CD1c-positive myeloid dendritic cell (primary cell): ENCODE results near the gene TUBB6.

Source experiments
- DNase-seq: peaks from one replicate; pipeline ENCODE4 v3.0.0-alpha.2; 2016; ENCODE audit errors: extremely low spot score

Gene TUBB6

DNA sequence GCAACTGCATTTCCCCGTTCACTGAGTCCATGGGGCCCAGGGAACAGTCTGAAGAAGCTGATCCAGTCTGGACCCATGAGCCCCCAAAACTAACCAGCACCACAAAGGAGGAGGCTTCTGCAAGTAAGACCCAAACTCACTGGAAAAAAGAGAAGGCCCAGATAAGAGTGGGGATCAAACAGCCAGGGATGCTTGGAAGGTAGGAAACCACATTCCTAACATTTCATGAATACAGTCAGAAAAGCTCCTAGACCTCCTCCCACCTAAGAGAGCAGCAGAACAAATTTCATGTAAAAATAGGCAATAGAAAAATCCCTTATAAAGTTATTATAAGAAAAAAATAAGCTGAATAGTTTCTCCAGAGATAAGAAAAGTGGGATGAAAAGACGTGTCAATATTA, 30.3 kb downstream of the TUBB6 start:
- DNase-seq = no peak

DNA sequence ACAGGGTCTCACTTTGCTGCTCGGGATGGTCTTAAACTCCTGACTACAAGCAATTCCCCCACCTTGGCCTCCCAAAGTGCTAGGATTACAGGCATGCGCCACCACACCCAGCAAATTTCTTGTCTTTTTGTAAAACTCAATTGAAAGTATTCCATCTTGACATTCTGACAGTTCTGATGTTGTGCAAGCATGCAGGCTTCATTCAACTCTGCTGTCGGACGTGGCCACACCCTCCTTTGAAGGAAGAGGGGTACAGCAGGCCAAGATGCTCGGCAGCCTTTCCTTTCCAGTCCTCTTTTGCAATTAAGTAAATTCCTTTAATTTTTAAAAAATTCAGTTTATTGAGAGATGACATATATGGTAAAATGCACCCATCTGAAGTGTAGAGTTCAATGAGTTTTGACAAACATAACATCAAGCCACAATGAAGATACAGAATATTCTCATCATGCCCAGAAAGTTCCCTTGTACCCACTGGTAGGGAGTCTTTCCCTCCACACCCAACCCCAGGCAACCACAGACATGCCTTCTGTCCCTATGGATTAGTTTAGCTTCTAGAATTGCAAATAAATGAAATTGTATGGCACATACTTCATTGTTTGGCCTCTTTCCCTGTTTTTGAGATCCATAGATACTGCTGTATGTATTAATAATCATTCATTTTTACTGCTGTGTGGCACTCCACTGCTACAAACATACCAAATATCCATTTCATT, 33.1 kb downstream of the TUBB6 start:
- no peak for DNase-seq

DNA sequence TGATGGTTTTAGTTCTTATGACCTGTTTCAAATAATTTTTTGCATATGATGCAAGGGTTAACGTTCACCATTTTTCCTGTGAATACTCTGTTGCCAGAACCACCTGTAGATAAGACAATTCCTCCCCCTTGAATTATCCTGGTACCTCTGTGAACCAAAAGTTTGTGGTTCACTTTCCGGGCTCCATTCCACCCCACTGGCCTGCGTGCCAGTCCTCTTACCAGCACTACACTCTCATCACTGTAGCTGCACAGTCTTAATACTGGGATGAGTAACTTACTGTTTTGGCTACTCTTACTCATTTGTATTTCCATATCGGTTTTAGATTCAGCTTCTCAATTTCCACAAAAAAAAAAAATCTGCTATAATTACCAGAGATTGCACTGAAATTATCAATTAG, 34.6 kb downstream of the TUBB6 start:
- no peak for DNase-seq

DNA sequence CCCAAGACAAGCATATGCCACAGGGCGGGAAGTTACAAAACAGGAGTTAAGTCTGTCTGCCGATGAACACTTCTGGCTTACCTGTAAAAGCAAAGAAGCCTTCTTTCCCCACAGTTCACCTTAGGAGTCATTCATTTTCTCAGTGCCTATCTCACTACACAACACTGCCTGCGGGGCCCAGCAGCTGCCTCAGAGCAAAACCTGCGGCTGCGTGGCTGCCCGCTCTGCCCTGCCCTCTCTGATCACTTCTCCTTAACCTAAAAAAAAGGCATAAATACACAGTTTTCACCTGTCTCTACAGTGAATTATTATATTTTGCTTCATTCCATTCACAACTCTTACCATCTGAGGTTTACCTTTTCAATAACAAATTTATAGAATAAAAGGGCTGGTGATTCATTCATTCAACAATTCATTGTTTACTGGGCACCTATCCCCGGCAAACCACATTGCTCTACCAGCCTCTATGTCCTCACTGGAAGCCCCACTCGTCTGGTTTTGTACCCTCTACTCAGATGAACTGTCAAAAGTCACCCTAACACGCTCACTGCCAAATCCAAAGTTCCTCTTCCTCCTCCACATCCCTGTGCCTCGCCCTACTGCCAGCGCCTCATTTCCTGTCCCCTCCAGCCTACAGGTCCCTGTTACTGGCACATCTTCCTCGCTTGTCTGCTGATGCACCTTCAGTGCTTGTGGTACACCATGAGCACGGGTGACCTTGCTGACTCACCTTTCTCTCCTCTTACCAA, 37.6 kb downstream of the TUBB6 start:
- DNase-seq = no peak

DNA sequence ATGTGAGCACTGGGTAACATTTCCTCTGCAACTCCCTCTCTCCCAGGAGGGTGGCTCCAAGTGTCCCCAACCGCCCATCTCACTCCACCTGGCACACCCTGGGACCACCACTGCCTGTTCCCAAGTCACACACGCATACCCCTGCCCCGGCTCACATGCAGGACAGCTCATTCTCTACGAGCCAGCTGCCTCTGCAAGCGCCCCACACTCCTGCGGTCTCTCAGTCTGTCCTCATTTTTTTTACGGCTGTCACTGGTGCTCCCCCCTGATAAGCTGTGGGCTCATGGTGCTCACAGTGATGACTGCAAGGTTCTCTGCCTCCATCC, 38.2 kb downstream of the TUBB6 start:
- DNase-seq = no peak

DNA sequence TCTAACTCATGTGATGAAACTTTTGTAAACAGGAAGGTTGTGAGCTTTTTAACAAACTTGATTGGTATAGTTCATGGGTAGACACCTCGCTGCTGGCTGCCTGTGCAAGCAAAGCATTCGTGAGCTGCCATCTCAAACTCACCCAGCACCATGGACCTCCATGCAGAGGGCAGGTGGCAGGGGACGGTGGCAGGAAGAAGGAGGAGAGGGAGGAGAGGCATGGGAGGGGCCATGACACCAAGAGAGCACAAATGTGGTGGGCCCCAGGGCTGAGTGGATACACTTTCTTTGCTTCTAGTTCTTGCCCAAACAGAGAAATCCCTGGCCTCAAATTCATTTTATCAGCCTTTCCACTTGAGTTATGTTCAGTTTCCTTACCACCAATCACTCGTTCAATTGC, 39.9 kb downstream of the TUBB6 start:
- DNase-seq = no peak

DNA sequence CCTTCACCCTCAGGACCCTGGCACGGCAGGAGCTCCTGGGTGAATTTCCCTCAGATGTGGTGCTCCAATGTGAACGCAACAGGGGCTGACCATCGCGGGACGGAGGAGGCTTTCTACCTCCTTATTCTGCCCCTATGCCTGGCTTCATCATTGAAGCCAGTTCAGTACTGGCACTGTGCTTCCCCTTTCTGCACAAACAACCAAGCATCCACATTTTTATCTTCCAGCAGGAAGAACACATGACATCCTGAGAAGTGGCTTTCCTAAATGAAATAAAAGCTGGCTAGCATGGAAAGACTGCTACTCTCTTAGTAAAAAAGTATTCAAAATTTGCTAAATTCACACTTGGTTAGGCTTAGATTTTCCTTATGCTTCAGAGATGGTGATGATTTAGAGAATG, 44.1 kb downstream of the TUBB6 start:
- no peak for DNase-seq

DNA sequence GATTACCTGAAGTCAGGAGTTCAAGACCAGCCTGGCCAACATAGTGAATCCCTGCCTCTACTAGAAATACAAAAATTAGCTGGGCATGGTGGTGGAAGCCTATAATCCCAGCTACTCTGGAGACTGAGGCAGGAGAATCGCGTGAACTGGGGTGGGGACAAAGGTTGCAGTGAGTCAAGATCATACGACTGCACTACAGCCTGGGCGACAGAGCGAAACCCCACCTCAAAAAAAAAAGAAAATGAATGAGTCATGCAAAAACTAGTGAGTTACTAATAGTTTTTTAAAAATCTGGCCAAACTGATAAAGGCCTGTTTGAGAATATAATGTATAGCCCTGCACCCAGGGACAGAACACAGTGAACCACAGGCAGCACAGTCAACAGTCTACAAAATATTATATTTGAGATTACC, 51.5 kb downstream of the TUBB6 start:
- no peak for DNase-seq

DNA sequence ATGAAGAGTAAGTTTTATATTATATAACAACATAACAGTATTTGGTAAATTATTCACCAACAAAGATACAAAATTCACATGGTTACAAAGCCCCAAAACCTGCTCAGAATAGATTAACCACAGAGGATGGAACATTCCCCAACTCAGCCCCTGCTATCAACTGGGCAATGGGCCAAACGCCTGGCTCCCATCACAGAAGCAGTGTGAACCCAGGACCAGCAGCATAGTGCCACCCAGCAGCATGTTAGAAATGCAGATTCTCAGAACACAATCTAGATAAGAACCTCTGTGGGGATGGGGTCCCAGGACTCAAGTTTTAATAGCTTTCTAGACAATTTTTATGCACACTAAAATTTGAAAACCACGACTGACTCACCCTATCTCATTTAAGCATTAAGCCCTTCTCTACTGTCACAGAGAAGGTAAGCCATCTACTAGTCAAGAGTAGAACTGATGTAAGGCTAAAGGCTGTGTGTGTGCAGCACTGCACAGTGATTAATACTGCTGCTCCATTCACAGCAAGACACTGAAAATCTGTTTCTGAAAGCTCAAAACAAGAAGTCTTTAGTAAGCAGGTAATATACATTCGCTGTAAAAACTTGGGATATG, 53.8 kb downstream of the TUBB6 start:
- no peak for DNase-seq

DNA sequence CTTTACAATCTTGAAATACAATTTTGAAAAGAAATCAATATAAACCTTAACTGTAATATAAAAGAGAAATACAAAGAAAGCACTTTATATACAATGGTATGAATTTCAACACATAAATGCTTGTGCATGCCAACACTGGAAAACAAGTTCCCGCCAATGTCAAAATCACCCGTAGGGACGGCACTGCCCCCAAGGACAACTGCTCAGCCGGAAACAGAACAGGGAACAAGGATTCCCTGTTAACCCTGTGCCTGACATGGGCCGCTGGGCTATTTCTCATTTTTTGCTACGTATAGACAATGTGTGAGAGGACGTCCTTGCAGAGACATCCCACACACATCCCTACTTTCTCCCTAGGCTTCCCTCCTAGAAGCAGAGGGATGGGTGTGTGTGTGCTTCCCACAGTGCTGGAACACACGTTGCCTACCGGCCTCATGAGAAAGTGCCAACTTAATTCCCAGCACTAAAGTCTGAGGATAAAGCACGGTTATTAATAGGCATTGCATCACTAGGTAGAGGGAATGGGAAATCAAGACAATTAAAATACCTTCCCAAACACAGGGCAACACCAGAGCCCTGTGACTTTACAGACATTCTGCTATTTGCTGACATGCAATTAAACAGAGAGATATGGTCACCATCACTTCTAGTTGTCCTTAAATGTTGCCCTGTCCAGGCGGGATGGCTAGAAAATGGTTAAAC, 54.6 kb downstream of the TUBB6 start:
- no peak for DNase-seq

DNA sequence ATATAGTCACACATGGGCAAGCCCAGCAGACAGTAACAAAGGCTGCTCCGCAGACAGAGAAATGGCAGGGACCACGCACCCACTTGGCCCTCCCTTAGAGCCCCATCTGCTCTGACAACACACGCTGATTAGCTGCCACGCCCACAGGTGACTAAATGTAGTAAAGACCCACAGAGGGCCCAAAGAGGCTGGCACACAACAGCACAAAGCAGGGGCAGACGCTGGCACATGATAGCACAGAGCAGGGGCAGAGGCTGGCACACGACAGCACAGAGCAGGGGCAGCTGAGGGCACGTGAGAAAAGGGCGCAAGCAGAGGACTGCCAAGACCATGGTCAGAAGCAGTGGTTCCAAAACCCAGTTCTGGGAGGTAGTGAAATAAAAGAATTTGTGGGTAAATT, 58.3 kb downstream of the TUBB6 start:
- DNase-seq = no peak

DNA sequence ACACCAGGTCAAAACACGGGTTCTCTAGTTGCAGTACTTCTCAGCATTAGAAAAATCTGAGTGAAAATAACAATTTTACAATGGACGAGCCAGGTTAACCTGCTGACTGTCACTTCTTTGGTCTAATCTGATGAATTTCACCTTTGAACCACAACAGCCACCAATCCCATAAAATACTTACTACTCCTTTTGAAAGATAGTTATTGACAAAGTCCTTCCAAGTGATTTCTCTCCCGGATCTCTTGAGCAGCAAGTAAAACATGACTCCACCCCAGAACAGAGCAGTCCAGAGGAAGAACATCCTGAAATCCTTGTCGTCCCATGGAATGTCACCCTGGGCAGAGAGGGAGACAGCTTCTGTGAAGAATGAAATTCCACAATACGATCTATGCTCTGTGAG, 58.7 kb downstream of the TUBB6 start:
- no peak for DNase-seq

DNA sequence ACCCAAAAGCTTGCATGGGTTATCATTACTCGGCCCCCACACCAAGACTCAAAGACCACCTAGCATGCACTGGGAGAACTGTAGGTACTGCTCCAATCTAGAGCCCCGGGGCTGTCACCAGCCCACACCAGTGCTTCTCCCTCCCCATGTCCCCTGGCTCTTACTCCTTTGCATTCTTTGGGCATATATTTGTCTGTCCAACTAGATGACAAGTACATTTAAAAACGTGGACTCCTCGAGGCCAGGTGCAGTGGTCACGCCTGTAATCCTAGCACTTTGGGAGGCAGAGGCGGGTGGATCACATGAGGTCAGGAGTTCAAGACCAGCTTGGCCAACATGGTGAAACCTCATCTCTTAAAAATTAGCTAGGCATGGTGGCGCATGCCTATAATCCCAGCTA, 61.2 kb downstream of the TUBB6 start:
- DNase-seq = no peak

DNA sequence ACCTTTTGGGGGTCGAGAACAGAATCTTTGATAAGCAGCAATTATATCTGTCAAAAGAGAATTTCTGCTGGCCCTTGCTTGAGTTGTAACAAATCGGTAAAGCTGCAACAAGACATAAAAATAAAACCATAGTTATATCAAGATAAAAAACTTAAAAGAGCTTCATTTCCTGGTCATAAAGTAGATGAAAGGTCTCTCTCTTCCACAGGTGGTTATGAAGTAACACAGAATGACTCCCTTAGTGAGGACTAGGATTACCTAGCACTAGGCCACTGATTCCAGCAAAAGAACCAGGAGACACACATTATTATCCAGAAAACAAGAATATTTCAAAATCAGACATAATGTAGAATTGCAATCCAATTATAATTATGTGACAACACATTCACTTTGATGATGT, 63.5 kb downstream of the TUBB6 start:
- no peak for DNase-seq

DNA sequence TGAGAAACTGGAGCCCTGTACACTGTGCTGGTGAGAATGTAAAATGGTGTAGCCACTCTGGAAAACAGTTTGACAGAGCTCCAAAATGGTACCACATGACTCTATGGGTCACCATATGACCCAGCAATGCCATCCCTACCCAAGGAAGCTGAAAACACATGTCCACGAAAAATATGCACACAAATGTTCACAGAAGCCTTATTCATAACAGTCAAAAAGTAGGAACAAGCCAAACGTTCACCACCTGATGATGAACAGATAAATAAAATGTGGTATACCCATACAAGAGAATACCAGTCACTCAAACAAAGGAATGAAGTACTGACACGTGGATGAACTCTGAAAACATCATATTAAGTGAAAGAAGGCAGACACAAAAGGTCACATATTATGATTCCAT, 64.4 kb downstream of the TUBB6 start:
- DNase-seq = no peak

DNA sequence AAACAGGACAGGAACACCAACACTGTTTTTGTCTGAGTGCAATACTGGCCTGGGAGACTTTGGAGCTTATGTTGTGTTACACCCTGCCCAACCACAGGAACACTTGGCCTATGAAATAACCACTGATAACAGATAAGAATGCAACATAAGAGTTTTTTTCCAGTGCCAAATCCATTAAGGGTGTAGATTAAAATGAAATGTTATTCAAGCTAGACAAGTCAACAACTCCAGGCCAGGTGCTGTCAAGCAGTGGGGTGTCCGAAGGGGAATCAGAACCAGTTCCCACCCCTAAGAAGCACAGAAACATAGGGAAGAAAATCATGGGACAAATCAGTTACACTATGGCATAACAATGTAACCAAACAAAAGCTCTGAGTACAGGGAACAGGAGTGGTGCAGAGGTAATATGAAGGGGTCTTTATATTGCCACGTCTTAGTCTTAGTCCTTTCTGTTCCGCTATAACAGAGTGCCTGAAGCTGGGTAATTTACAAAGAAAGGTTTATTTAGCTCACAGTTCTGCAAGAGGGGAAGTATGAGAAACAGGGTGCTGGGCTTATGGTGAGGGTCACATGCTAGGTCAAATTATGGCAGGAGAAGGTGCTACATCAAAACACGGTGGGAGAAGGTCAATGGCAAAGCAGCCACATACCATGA, 65.2 kb downstream of the TUBB6 start:
- DNase-seq = no peak

DNA sequence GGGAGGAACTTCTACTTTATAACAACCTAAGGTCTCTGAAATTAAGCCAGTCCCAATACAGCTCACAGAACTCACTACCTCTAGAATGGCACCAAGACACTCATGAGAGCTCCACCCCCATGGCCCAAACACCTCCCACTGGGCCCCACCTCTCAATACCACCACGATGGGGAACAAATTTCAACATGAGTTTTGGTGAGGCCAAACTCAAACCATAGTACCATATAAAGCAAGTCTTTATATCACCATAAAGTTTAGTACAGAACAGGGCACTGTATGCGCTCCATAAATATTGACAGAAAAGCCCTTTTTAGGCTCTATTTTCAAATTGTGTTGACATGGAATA, 65.7 kb downstream of the TUBB6 start:
- no peak for DNase-seq

DNA sequence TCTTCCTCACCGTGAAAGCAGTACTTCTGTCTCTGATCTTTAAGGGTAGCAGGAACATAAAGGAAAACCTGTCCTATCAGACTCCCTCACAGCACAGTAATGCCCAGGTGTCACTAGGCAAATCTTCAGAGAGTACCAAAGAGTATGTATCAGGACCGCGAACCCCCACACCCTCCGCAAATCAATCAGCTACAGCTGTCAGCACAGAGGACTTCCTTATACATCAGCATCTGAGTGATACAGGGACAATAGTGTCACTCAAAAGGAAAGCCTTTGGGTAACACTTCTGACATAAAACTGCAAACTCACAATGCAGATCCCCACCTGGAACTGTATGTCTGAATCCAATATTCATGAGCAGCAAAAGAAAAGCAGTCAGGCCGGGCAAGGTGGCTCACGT, 66.4 kb downstream of the TUBB6 start:
- DNase-seq = no peak
